ENCODE data around the gene RABIF. TPM values are rescaled to one million over a fixed set of nuclear protein-coding genes. Genes with fewer than 3 reads are reported as not detected.

Gene RABIF
- total RNA-seq, 1 experiment from 2014 or later: 15.3 TPM

- H3K36me3 ChIP-seq (ENCODE audit: control insufficient read depth, insufficient read depth, low read length): peaks cover 6% of the 10 kb centered on the region; the same call in 1 of the 2 replicates
- CTCF ChIA-PET: no interaction called here
- DNase-seq (ENCODE audit: low read depth, low spot score): no peak
- in situ Hi-C loops (cut with HindIII; ENCODE audit: low pct_unique_long_range_greater_than_20kb, low sequenced_read_pairs): no loop called here
- TF ChIP-seq POLR2AphosphoS5 (IDR thresholded peaks at IDR 0.05; ENCODE audit: low read depth, low read length) (no peak), TCF7L2 (IDR thresholded peaks at IDR 0.05; ENCODE audit: low read depth, low read length) (no peak), CTCF (IDR thresholded peaks at IDR 0.05) (no peak), SIN3A (IDR thresholded peaks at IDR 0.05; ENCODE audit: borderline replicate concordance, insufficient read depth, low read depth, low read length) (no peak), REST (IDR thresholded peaks at IDR 0.05; ENCODE audit: insufficient read depth in 1 of 2, low read depth in 2 of 2, low read length in 1 of 2) (no peak)
- BruUV-seq (replicated peaks): no TSS peak
- H3K4me1 ChIP-seq (ENCODE audit: control insufficient read depth, insufficient read depth, low read length): no peaks in the 10 kb centered on the region
- ATAC-seq: no peak
- no peaks in the 10 kb centered on the region for H3K27me3 ChIP-seq (ENCODE audit: control insufficient read depth, insufficient read depth, low read length)
- POLR2A ChIA-PET: no interaction called here
- no peak overlapping the region for H3K27ac ChIP-seq (ENCODE audit: low read length)
- intact Hi-C loops (cut with micrococcal nuclease; ENCODE audit: unreplicated experiment): no loop called here
- H3K9me3 ChIP-seq (ENCODE audit: control insufficient read depth, insufficient read depth, low read depth, low read length): no peaks in the 10 kb centered on the region
- H3K4me3 ChIP-seq (ENCODE audit: low read depth in 2 of 2, low read length in 2 of 2): no peak overlapping the region
Measured at GRCh38 chr1:202879128-202879527, 9.8 kb downstream of the RABIF start.

- TF ChIP-seq CTCF (IDR thresholded peaks at IDR 0.05) (no peak), TCF7L2 (IDR thresholded peaks at IDR 0.05; ENCODE audit: low read depth, low read length) (no peak), POLR2AphosphoS5 (IDR thresholded peaks at IDR 0.05; ENCODE audit: low read depth, low read length) (no peak), SIN3A (IDR thresholded peaks at IDR 0.05; ENCODE audit: borderline replicate concordance, insufficient read depth, low read depth, low read length) (no peak), REST (IDR thresholded peaks at IDR 0.05; ENCODE audit: insufficient read depth in 1 of 2, low read depth in 2 of 2, low read length in 1 of 2) (no peak)
- CTCF ChIA-PET: no interaction called here
- ATAC-seq (no peak), DNase-seq (ENCODE audit: low read depth, low spot score) (no peak)
- Histone ChIP-seq H3K4me1 (ENCODE audit: control insufficient read depth, insufficient read depth, low read length) (no peaks in the 10 kb centered on the region), H3K4me3 (ENCODE audit: low read depth in 2 of 2, low read length in 2 of 2) (no peak overlapping the region), H3K9me3 (ENCODE audit: control insufficient read depth, insufficient read depth, low read depth, low read length) (no peaks in the 10 kb centered on the region), H3K27me3 (ENCODE audit: control insufficient read depth, insufficient read depth, low read length) (no peaks in the 10 kb centered on the region), H3K36me3 (ENCODE audit: control insufficient read depth, insufficient read depth, low read length) (no peaks in the 10 kb centered on the region), H3K27ac (ENCODE audit: low read length) (no peak overlapping the region)
- POLR2A ChIA-PET: no interaction called here
- BruUV-seq (replicated peaks): no TSS peak
- in situ Hi-C loops (cut with HindIII; ENCODE audit: low pct_unique_long_range_greater_than_20kb, low sequenced_read_pairs) (no loop called here), intact Hi-C loops (cut with micrococcal nuclease; ENCODE audit: unreplicated experiment) (no loop called here)
Measured at GRCh38 chr1:202873026-202873425, 15.9 kb downstream of the RABIF start.
